Retinal pigment epithelial cell (primary cell): ENCODE data around the gene CCDC91.

ENCODE experiments used
- DNase-seq: peaks from one replicate; pipeline ENCODE4 v3.0.0-alpha.2; 2010; ENCODE audit warnings: low read depth
- H3K4me3 ChIP-seq: 2 replicates; pipeline ENCODE4 v1.5.1; 2011; ENCODE audit warnings: mild to moderate bottlenecking, low read length, control low read depth, moderate library complexity
- CTCF ChIP-seq: conservative IDR thresholded peaks from 2 replicates; pipeline ENCODE4 v1.5.1; 2011; ENCODE audit warnings: low read depth, low read length, control low read depth, inconsistent platforms

The CCDC91 gene

GRCh38 chr12:28383368-28383767, 193.1 kb downstream of the CCDC91 start:
- no peak for DNase-seq
- TF ChIP-seq CTCF: no peak
- no peak overlapping the region for H3K4me3 ChIP-seq

- no peak for DNase-seq
- TF ChIP-seq CTCF: no peak
- no peak overlapping the region for H3K4me3 ChIP-seq
These were observed 198.6 kb downstream of the CCDC91 start for GRCh38 chr12:28388879-28389278.

- no peak for DNase-seq
- TF ChIP-seq CTCF: no peak
- H3K4me3 ChIP-seq: no peak overlapping the region
These were observed 199.9 kb downstream of the CCDC91 start for GRCh38 chr12:28390206-28390605.

- H3K4me3 ChIP-seq: no peak overlapping the region
- no peak for DNase-seq
- TF ChIP-seq CTCF: no peak
These were observed 200.6 kb downstream of the CCDC91 start for GRCh38 chr12:28390761-28391385.

GRCh38 chr12:28409892-28410291, 219.6 kb downstream of the CCDC91 start:
- no peak for TF ChIP-seq CTCF
- H3K4me3 ChIP-seq: no peak overlapping the region
- DNase-seq: no peak

GRCh38 chr12:28413460-28414109, 223.3 kb downstream of the CCDC91 start:
- no peak for DNase-seq
- no peak for TF ChIP-seq CTCF
- no peak overlapping the region for H3K4me3 ChIP-seq

GRCh38 chr12:28415755-28416154, 225.5 kb downstream of the CCDC91 start:
- no peak for TF ChIP-seq CTCF
- no peak overlapping the region for H3K4me3 ChIP-seq
- peak; percentile 52 for DNase-seq
